DND-41 (cell line): ENCODE data around the gene PIAS3.

ENCODE experiments used
- ATAC-seq: fragments of 200-7000 bp; cut with Tn5 transposase; 3 replicates; pipeline ENCODE4 v1.9.1; 2021; ENCODE audit warnings: low read depth; ENCODE audit not compliant: insufficient read depth
- DNase-seq: peaks from one replicate; pipeline ENCODE4 v3.0.0-alpha.2; 2020
- H2AFZ ChIP-seq: 2 replicates; pipeline ENCODE4 v1.6.0; 2012; ENCODE audit warnings: low read depth, low read length
- H3K27ac ChIP-seq: 2 replicates; pipeline ENCODE4 v1.5.1; 2012; ENCODE audit warnings: low read length, inconsistent platforms
- H3K27me3 ChIP-seq: fragments of 200-600 bp; sonication (generic); 2 replicates; pipeline ENCODE4 v1.6.0; 2012; ENCODE audit warnings: low read length, mild to moderate bottlenecking, inconsistent platforms; ENCODE audit not compliant: insufficient read depth, poor library complexity
- H3K36me3 ChIP-seq: 2 replicates; pipeline ENCODE4 v1.5.1; 2012; ENCODE audit warnings: low read length, inconsistent platforms; ENCODE audit not compliant: insufficient read depth
- H3K4me1 ChIP-seq: 2 replicates; pipeline ENCODE4 v1.5.1; 2012; ENCODE audit warnings: mild to moderate bottlenecking, low read length; ENCODE audit not compliant: insufficient read depth
- H3K4me2 ChIP-seq: 2 replicates; pipeline ENCODE4 v1.6.0; 2012; ENCODE audit warnings: mild to moderate bottlenecking, moderate library complexity, low read length, inconsistent platforms; ENCODE audit not compliant: insufficient read depth
- H3K4me3 ChIP-seq, 2 experiments: fragments of 200-600 bp in 1 of 2; shearing (Covaris generic) in 1 of 2; 2 replicates each; pipeline ENCODE4 v1.5.1; 2012 to 2016; ENCODE audit warnings: inconsistent platforms in 2 of 2, low read length in 2 of 2, mild to moderate bottlenecking in 2 of 2, low read depth in 1 of 2, moderate library complexity in 1 of 2
- H3K79me2 ChIP-seq: 2 replicates; pipeline ENCODE4 v1.6.0; 2012; ENCODE audit warnings: low read length, inconsistent platforms; ENCODE audit not compliant: insufficient read depth
- H3K9ac ChIP-seq: 2 replicates; pipeline ENCODE4 v1.6.0; 2012; ENCODE audit warnings: low read depth, mild to moderate bottlenecking, inconsistent platforms, low read length, moderate library complexity
- H3K9me3 ChIP-seq: 2 replicates; pipeline ENCODE4 v1.5.1; 2012; ENCODE audit warnings: low read length, moderate library complexity, mild to moderate bottlenecking, inconsistent platforms; ENCODE audit not compliant: insufficient read depth, severe bottlenecking
- H4K20me1 ChIP-seq: 2 replicates; pipeline ENCODE4 v1.6.0; 2012; ENCODE audit warnings: low read length; ENCODE audit not compliant: insufficient read depth
- EZH2 ChIP-seq: IDR thresholded peaks from 3 replicates; pipeline ENCODE4 v1.6.1; 2012; ENCODE audit warnings: borderline replicate concordance, low read depth, mild to moderate bottlenecking, moderate library complexity, low read length, inconsistent platforms; ENCODE audit not compliant: severe bottlenecking
- TF ChIP-seq, protein P1 (sequence below): IDR thresholded peaks from 2 replicates; pipeline ENCODE4 v1.5.1; 2012; ENCODE audit warnings: borderline replicate concordance, low read length, moderate library complexity, mild to moderate bottlenecking; ENCODE audit not compliant: poor library complexity, severe bottlenecking; ENCODE audit errors: extremely low read depth

Gene PIAS3

DNA sequence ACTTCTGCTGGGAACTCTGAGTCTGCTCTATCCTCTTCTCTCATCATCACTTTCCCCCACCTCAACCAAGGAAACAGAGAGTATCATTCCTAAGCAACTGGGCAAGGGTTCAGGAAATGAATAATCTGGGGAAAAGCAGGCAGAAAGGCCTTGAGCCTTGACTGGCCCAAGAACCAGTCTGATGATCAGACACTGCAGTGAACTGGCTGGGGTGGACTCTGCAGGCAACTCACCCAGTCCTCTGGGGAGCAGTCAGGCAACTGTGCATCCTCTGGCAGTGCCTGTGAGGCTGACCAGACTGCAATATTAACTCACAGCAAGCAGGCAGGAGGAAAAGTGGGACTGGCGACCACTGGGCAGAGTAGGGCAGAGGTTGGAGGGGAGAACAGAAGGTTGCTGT, 25.8 kb upstream of the PIAS3 start:
- Histone ChIP-seq H3K9ac (no peak overlapping the region), H3K4me2 (no peak overlapping the region), H3K4me3 (no peak overlapping the region), H3K4me1 (peaks cover 14% of the 10 kb centered on the region), H4K20me1 (no peaks in the 10 kb centered on the region), H3K36me3 (no peaks in the 10 kb centered on the region), H3K9me3 (no peaks in the 10 kb centered on the region), H3K27ac (no peak overlapping the region), H3K27me3 (peaks cover 31% of the 10 kb centered on the region), H2AFZ (no peak overlapping the region), H3K79me2 (no peaks in the 10 kb centered on the region)
- TF ChIP-seq EZH2, result peak; percentile 2
- TF ChIP-seq, protein P1, sequence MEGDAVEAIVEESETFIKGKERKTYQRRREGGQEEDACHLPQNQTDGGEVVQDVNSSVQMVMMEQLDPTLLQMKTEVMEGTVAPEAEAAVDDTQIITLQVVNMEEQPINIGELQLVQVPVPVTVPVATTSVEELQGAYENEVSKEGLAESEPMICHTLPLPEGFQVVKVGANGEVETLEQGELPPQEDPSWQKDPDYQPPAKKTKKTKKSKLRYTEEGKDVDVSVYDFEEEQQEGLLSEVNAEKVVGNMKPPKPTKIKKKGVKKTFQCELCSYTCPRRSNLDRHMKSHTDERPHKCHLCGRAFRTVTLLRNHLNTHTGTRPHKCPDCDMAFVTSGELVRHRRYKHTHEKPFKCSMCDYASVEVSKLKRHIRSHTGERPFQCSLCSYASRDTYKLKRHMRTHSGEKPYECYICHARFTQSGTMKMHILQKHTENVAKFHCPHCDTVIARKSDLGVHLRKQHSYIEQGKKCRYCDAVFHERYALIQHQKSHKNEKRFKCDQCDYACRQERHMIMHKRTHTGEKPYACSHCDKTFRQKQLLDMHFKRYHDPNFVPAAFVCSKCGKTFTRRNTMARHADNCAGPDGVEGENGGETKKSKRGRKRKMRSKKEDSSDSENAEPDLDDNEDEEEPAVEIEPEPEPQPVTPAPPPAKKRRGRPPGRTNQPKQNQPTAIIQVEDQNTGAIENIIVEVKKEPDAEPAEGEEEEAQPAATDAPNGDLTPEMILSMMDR, result no peak
- no peak for DNase-seq
- ATAC-seq, result no peak

DNA sequence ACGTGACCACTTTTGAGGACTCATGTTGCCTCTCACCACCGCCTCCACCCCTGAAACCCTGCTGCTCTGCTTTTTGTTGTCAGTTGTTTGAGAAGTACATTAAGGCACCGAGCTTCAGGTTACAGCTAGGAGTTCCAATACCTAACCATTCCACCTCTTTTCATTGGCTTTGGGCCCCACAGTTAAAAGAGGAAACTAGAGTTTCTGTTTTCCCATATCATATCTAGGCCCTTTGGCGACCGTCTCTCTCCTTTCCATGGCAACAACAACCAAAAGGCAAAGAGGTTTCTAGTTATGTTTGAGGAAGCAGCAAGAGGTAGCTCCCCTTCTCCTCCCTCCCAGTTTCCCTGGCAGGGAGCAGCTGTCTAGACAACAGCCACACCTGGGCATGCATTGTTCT, 20.9 kb upstream of the PIAS3 start:
- TF ChIP-seq, protein P1, result no peak
- no peak for TF ChIP-seq EZH2
- no peaks in the 10 kb centered on the region for H3K36me3 ChIP-seq
- H3K27me3 ChIP-seq, result peaks cover 36% of the 10 kb centered on the region
- no peaks in the 10 kb centered on the region for H3K79me2 ChIP-seq
- ATAC-seq (no peak), DNase-seq (no peak)
- H3K4me3 ChIP-seq, result no peak overlapping the region
- H3K9me3 ChIP-seq, result no peaks in the 10 kb centered on the region
- H3K9ac ChIP-seq, result no peak overlapping the region
- no peaks in the 10 kb centered on the region for H3K4me1 ChIP-seq
- H2AFZ ChIP-seq, result no peak overlapping the region
- no peak overlapping the region for H3K4me2 ChIP-seq
- no peaks in the 10 kb centered on the region; the same call in 1 of the 2 replicates for H4K20me1 ChIP-seq
- no peak overlapping the region for H3K27ac ChIP-seq

DNA sequence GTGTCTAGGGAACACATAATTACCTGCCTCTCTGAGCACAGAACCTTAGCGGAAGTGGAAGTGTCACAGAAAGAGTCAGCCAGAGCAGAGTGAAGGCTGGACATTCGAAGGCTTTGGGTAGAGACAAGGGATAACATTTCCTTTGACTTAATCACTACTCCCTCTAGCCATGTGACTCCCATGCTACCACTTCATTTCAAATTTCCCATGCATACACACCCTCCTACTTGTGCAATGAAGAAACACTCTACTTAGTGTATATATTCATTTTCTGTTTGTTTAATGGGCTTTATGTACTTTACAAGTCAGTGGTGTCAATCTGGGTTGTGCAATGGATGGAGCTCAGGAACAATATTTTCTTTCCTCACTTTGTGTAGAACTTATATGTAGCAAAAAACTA, 19.8 kb upstream of the PIAS3 start:
- H3K4me3 ChIP-seq, result no peak overlapping the region
- H2AFZ ChIP-seq, result no peak overlapping the region
- no peak overlapping the region for H3K9ac ChIP-seq
- peaks cover 27% of the 10 kb centered on the region for H3K27me3 ChIP-seq
- H3K9me3 ChIP-seq, result no peaks in the 10 kb centered on the region
- H3K79me2 ChIP-seq, result no peaks in the 10 kb centered on the region
- DNase-seq (no peak), ATAC-seq (no peak)
- H3K36me3 ChIP-seq, result no peaks in the 10 kb centered on the region
- no peak for TF ChIP-seq EZH2
- TF ChIP-seq, protein P1, result no peak
- no peaks in the 10 kb centered on the region for H3K4me1 ChIP-seq
- no peak overlapping the region for H3K27ac ChIP-seq
- H4K20me1 ChIP-seq, result no peaks in the 10 kb centered on the region; the same call in 1 of the 2 replicates
- no peak overlapping the region for H3K4me2 ChIP-seq
